Adrenal gland (tissue), 12 donors: ENCODE measurements around the gene ABLIM1. TPM values are rescaled to one million over a fixed set of nuclear protein-coding genes. Genes with fewer than 3 reads are reported as not detected.
A peak's percentile ranks its signal among the peaks of the same experiment; 100 is the strongest.

ENCODE experiments used
- DNase-seq, 7 donors: peaks; one replicate each; pipeline ENCODE4 v3.0.0-alpha.2; 2019 to 2020
- H3K27ac ChIP-seq, 5 donors: fragments of 200-600 bp; sonication (generic) in 4 of 5; 1 replicate in 3 of 5; 2 replicates in 2 of 5; pipeline versions ENCODE4 v1.5.1 to v1.8.0; 2016 to 2020; ENCODE audit warnings: mild to moderate bottlenecking in 1 of 5
- H3K27me3 ChIP-seq: fragments of 200-600 bp; 2 replicates; pipeline ENCODE4 v1.8.0; 2021
- H3K36me3 ChIP-seq, 2 donors: fragments of 200-600 bp; replicated peaks in 1 of 2; 1 replicate in 1 of 2; 2 replicates in 1 of 2; pipeline versions ENCODE4 v1.5.1 to v1.8.0; 2018 to 2022
- H3K4me1 ChIP-seq, 2 donors: fragments of 200-600 bp; replicated peaks in 1 of 2; 1 replicate in 1 of 2; 2 replicates in 1 of 2; pipeline versions ENCODE4 v1.5.1 to v1.8.0; 2018 to 2021
- H3K4me3 ChIP-seq, 4 donors: fragments of 200-600 bp; sonication (generic) in 3 of 4; one replicate each; pipeline ENCODE4 v1.5.1; 2016 to 2018
- H3K9me3 ChIP-seq, 3 donors: fragments of 200-600 bp; sonication (generic) in 1 of 3; replicated peaks in 1 of 3; 1 replicate in 2 of 3; 2 replicates in 1 of 3; pipeline versions ENCODE4 v1.5.1 to v1.8.0; 2016 to 2021
- POLR2A ChIP-seq, 2 donors: fragments of 450-650 bp; IDR thresholded peaks; one replicate each; pipeline ENCODE4 v1.6.1; 2017; ENCODE audit warnings: antibody characterized with exemption in 2 of 2, mild to moderate bottlenecking in 2 of 2, moderate library complexity in 1 of 2
- WGBS, 4 donors: extraction: QIAGEN DNeasy Blood & Tissue Kit in 2 of 4; methylation state at CpG; one replicate each; pipeline versions ENCODE4 v1.1.5 to v1.1.7; 2013 to 2017; 5-methylcytosine and 5-hydroxymethylcytosine counted together
- intact Hi-C, 2 donors: fragments of 100-400 bp; cut with DNase I; formaldehyde crosslinking; loops; one replicate each; pipeline versions ENCODE4 v1.14.1 to v1.15.0; 2022 to 2023
- polyA plus RNA-seq, 3 donors: library from polyadenylated mRNA; stranded (reverse); fragments of 200-250 nt in 2 of 3; fragments of 350-450 nt in 1 of 3; fragmentation: Illumina TruSeq in 1 of 3; extraction: RNeasy Lipid Tissue Mini Kit (QIAGEN cat#74804) in 1 of 3; gene quantifications; one replicate each; pipeline ENCODE4 v1.2.3, GENCODE V29; 2013 to 2014
- total RNA-seq, 9 donors: library from RNA; depleted of rRNA in 4 of 9; stranded (reverse); fragments of >200 nt in 4 of 9; fragments of 120-200 nt in 1 of 9; fragmentation: NEBNext Ultra II Directional in 1 of 9; extraction: Animal tissue kit (Norgen Biotek cat#: 25700) in 1 of 9; gene quantifications; one replicate each; pipeline versions ENCODE4 v1.1.0 to v1.2.4, GENCODE V29; 2013 to 2023
- TF ChIP-seq, protein P1 (sequence below), 6 experiments: fragments of 450-650 bp in 4 of 6; fragments of 200-600 bp in 2 of 6; sonication (generic) in 1 of 6; IDR thresholded peaks; 1 replicate in 5 of 6; 2 replicates in 1 of 6; pipeline versions ENCODE4 v1.5.1 to v1.8.0; 2016 to 2021; ENCODE audit warnings: antibody characterized with exemption in 6 of 6, mild to moderate bottlenecking in 2 of 6, moderate library complexity in 1 of 6
- donor health status: healthy with polysubstance abuse.
- donor health status: Bipolar disorder and iron deficiency.
- donor health status: DM: yes; HTN: yes; CAD: no.
- donor health status: DM: no; HTN: no; CAD: no.
- donor health status: DM: no; HTN: no; CAD: no.
- donor health status: DM: yes; HTN: yes; CAD: no.

ABLIM1 gene
- total and polyA plus RNA-seq, 12 donors: 7.9 to 430 (median 185) TPM

DNA sequence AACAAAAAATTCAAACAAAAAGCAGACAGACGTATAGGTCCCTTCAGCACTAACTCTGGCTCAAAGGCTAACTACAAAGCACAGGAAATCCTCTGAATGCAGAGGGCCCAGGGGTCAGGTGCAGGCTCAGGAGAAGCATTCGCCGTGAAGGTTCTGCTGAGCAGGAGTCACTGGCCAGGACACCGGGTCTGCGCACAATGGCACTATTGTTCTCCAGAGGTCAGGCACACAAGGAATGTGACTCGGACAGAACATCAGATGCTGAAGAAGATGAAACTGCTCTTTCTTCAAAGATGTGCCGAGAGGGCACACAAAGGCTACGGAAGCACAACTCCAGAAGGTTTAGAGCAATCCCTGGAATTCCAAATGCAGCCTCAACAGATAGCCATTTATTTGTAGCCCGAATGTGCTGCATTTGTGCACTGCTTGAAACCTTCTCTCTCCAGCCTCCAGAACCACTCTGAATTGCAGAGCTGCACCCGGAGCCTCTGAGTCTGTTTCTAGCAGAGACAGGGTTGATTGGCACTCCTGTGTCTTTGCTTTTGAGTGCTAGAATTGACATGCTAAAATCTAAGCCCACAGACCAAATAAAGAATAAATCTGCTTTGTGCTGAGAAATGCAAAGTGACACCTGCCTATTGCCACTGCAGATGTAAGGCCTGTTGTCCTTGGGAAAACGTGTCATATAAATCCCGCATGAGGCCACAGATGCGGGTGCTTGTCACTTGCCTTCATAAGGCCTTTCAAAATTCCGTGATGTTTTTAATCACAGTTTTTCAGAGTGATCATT, 168.4 kb downstream of the ABLIM1 start:
- intact Hi-C loops: no loop called here
- Histone ChIP-seq H3K4me3 (no peak overlapping the region), H3K9me3 (no peaks in the 10 kb centered on the region), H3K4me1 (peaks cover 0 to 16% of the 10 kb centered on the region in 2 donors), H3K27me3 (no peaks in the 10 kb centered on the region), H3K36me3 (peaks cover 0 to 25% of the 10 kb centered on the region in 2 donors), H3K27ac (no peak overlapping the region)
- DNase-seq: no peak
- WGBS, 4 donors: 73 to 79% (median 76%) methylated on average over 14 of the region's 14 CpGs
- no peak for TF ChIP-seq POLR2A (IDR thresholded peaks at IDR 0.05)

DNA sequence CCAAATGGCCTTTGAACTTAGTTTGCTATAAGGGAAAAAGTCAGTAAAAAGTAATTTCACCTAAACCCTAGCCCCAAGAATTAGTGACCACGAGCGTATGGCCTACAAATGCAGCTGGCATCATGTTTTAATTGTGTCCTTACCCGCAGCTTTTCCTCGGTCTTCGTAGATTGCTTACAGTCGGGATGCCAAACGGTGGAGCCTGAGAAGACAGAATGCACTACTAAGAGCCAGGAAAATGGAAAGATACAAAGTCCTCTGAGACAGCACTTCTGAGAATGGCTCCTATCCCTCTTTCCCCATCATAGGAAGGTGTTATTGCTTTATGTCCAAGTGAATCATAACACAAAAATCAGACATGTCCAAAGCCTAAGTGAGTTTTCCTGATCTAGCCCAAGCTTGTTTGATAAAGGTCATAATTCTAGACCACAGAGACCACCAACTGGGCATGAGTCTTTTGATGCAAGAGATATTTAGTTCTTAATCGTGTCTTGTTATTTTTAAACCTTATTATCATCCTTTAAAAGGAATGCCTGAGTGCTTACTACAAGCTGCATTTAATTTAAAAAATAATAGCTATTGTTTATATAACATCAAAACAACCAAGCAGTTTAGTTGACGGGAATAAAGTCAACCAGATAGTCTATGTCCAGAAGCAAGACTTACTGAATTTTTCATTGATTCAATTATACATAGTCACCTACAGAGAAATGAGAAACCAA, 170.1 kb downstream of the ABLIM1 start:
- Histone ChIP-seq H3K4me3 (no peak overlapping the region), H3K27ac (no peak overlapping the region), H3K36me3 (peaks cover 0 to 27% of the 10 kb centered on the region in 2 donors), H3K27me3 (no peaks in the 10 kb centered on the region), H3K9me3 (no peaks in the 10 kb centered on the region), H3K4me1 (peaks cover 0 to 19% of the 10 kb centered on the region in 2 donors)
- 93 to 96% (median 95%) methylated on average over 9 of the region's 9 CpGs for WGBS, 4 donors
- intact Hi-C loops: no loop called here
- TF ChIP-seq, protein P1, sequence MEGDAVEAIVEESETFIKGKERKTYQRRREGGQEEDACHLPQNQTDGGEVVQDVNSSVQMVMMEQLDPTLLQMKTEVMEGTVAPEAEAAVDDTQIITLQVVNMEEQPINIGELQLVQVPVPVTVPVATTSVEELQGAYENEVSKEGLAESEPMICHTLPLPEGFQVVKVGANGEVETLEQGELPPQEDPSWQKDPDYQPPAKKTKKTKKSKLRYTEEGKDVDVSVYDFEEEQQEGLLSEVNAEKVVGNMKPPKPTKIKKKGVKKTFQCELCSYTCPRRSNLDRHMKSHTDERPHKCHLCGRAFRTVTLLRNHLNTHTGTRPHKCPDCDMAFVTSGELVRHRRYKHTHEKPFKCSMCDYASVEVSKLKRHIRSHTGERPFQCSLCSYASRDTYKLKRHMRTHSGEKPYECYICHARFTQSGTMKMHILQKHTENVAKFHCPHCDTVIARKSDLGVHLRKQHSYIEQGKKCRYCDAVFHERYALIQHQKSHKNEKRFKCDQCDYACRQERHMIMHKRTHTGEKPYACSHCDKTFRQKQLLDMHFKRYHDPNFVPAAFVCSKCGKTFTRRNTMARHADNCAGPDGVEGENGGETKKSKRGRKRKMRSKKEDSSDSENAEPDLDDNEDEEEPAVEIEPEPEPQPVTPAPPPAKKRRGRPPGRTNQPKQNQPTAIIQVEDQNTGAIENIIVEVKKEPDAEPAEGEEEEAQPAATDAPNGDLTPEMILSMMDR (IDR thresholded peaks at IDR 0.05): no peak
- TF ChIP-seq POLR2A (IDR thresholded peaks at IDR 0.05): no peak
- no peak for DNase-seq

DNA sequence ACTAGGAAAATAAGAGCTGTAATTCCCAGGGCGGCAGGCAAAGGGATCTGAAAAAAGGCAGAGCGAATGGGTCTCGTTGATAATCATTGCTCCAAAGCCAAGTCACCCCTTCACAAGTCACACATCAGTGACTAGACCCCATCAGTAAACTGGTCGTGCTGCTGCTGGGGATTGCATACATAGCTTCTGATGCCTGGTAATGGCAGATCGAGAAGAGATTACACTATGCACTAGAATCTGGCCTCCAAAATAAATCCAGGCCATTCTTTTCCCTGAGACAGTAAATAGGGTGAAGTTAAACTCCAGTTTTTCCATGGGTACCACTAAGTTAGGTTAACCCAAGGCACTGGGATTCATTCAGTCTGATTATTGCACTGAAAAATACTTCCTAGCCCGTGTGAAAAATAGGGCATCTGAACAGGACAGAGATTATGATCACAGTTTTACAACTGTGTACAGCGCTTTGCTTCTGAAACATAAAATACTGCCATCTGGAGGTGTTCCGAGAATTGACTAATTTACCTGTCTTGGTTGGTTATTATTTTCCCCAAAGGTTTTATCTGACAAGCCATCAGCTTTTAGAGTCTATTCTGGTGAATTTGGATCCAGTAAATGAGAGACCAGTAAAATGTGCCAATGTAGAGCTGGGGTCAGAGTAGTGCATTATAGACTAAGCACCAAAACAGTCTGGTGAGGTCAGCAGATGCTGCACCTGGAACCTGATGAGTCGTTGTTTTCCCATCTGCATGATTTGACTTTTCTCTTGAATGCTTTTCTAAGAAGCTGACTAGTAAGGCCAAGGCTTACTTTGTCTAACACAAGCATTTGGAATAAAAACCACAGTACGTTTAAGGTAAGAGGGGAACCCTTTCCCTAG, 170.9 kb downstream of the ABLIM1 start:
- DNase-seq: no peak
- H3K27me3 ChIP-seq: no peaks in the 10 kb centered on the region
- TF ChIP-seq, protein P1 (IDR thresholded peaks at IDR 0.05): peak in 1 of 6 experiments; percentile 6
- TF ChIP-seq POLR2A (IDR thresholded peaks at IDR 0.05): no peak
- no peak overlapping the region for H3K27ac ChIP-seq
- H3K36me3 ChIP-seq: peaks cover 0 to 27% of the 10 kb centered on the region in 2 donors
- no peaks in the 10 kb centered on the region for H3K9me3 ChIP-seq
- WGBS, 4 donors: 87 to 92% (median 91%) methylated on average over 10 of the region's 10 CpGs
- H3K4me3 ChIP-seq: no peak overlapping the region
- intact Hi-C loops: no loop called here
- H3K4me1 ChIP-seq: peaks cover 0 to 20% of the 10 kb centered on the region in 2 donors

DNA sequence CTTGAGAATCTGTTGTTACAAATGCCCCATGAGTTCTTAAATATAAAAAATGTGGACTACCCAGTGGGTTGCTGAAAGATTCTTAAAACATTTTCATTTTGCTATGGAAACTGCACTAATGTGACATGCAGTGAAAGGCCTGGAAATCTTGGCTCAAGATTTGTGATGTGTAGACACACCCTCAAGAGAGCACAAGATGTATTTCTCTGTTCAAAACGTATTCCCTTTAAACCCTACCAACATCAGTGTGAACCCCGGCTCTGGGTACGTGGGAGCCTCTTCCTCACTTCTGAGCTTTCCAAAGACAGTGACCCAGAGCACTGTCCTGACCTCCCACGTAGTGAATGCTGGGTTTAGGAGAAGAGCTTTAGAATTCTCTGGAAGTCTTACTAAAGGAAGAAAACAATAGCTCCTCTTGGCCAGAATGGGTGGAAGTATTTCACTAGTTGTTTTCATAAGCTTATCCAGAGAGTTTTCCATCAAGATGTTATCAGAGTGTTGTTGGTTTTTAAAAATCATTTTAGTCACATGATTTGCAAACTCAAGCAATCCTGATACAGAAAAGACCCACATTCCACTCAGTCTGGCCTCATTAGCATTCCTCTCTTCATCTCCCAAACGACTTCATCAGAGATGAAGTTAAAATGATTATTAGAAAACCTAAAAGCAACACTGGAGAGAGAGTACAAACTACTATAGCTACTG, 172.2 kb downstream of the ABLIM1 start:
- no peaks in the 10 kb centered on the region for H3K9me3 ChIP-seq
- H3K4me3 ChIP-seq: no peak overlapping the region
- intact Hi-C loops: no loop called here
- no peak overlapping the region for H3K27ac ChIP-seq
- H3K4me1 ChIP-seq: peaks cover 0 to 22% of the 10 kb centered on the region in 2 donors
- 69 to 78% (median 76%) methylated on average over 5 of the region's 5 CpGs for WGBS, 4 donors
- no peak for DNase-seq
- H3K27me3 ChIP-seq: no peaks in the 10 kb centered on the region
- TF ChIP-seq POLR2A (IDR thresholded peaks at IDR 0.05): no peak
- TF ChIP-seq, protein P1 (IDR thresholded peaks at IDR 0.05): no peak
- H3K36me3 ChIP-seq: peaks cover 0 to 31% of the 10 kb centered on the region in 2 donors
